Activated T-helper 9 cell treated with anti-CD3 and anti-CD28 coated beads, Interleukin-2, amount 50 U/mL, for 16 hours (primary cell): ENCODE measurements around the gene ALOX5.

ENCODE experiments used
- DNase-seq: peaks from one replicate; pipeline ENCODE4 v3.0.0-alpha.2; 2020; ENCODE audit warnings: low read depth

Gene ALOX5

DNA sequence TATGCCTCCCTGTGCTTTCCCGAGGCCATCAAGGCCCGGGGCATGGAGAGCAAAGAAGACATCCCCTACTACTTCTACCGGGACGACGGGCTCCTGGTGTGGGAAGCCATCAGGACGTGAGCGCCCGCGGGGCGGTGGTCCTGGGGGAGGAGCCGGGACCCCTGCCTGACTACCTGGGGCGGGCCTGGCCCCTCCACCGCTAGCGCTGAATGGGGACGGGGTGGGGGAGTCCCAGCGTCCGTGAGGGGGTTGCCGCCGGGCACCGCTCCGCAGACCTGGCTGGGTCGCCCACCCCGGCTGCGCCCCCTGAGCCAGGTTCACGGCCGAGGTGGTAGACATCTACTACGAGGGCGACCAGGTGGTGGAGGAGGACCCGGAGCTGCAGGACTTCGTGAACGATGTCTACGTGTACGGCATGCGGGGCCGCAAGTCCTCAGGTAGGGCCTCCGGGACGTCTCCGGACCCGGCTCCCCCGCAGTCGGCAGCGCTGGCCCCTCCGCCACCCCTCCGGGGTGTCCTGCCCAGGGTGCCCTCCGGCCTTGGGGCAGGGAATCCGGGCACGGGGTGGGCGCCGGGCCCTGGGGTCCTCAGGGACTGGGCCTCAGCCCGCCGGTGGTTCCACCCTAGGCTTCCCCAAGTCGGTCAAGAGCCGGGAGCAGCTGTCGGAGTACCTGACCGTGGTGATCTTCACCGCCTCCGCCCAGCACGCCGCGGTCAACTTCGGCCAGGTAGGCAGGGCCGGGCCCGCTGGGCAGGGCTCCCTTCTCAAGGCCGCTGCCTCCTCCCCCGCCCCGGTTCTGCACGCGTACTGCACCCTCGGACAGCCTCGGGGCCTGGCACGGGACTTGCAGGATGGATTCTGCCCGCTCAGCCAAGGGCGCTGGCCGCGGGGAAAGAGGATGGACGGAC, 69.3 kb downstream of the ALOX5 start:
- DNase-seq, result no peak

DNA sequence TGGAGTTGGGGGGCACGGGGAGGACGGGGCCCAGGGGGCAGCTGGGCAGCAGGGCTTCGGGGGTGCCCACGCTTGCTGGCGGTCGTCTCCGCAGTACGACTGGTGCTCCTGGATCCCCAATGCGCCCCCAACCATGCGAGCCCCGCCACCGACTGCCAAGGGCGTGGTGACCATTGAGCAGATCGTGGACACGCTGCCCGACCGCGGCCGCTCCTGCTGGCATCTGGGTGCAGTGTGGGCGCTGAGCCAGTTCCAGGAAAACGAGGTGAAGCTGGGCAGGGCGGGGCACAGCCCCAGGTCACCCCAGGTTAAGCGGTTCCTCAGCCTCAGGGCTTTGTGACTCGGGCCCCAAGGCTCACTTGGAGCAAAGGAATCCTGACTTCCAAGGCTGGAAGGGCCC, 70.0 kb downstream of the ALOX5 start:
- DNase-seq, result no peak

DNA sequence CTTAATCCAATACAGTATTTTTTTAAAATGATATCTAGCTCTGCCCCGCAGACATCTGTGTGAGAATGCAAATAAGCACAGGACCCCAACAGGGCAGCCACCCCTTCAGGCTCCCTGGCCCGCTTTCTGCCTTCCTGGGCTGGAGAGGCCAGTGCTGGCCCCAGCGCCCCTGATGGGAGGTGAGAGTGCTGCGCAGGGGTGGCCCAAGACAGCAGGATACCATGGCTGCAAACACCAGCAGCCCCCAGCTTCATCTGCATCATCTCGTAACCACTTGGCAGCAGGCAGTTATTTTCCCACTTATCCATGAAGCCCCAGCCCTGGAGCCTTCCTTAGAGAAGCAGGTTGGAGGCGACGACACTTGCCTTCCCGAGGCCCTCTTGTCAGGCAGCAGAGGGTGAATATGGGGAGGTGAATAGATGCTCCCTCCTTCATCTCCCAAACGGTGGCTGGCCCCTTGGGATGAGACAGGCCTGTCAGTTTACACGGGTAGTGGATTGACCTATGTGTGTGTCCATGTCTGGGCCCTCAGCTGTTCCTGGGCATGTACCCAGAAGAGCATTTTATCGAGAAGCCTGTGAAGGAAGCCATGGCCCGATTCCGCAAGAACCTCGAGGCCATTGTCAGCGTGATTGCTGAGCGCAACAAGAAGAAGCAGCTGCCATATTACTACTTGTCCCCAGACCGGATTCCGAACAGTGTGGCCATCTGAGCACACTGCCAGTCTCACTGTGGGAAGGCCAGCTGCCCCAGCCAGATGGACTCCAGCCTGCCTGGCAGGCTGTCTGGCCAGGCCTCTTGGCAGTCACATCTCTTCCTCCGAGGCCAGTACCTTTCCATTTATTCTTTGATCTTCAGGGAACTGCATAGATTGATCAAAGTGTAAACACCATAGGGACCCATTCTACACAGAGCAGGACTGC, 71.2 kb downstream of the ALOX5 start:
- DNase-seq, result no peak

DNA sequence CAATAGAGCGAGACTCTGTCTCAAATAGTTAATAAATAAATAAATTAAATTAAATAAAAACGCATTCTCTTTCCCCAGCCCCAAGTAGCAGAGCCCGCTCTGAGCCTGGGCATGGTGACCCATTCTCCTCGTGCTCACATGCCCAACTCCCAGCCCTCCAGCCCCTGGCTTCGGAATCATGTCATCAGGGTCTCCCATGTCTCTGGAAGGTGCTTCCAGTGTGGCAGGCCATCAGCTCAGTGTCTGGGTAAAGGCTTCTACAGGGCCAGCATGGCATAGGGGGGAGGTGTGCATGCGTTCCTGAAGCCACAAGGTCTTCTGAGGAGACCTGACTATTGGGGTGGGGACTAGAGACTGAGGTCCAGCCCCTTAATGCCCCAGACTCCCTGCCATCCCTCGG, 72.8 kb downstream of the ALOX5 start:
- no peak for DNase-seq

DNA sequence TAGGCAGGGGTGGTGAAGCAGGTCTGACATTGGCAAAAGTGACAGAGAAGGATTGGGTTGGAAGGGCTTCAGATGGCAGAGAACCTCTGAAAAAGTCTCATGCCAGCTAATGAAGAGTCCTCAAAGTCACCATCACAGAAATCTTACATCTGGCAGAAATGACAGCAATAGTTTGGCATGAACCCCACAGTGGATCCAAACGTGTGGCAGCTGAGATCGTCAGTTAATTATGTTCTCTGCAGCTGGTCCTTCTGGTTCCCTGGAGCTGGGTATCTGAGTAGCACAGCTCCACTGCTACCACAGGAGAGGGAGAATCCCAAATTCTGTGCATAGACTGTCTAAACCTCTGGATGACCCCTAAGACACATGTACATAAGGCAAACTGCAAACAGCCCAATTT, 73.4 kb downstream of the ALOX5 start:
- DNase-seq, result no peak

DNA sequence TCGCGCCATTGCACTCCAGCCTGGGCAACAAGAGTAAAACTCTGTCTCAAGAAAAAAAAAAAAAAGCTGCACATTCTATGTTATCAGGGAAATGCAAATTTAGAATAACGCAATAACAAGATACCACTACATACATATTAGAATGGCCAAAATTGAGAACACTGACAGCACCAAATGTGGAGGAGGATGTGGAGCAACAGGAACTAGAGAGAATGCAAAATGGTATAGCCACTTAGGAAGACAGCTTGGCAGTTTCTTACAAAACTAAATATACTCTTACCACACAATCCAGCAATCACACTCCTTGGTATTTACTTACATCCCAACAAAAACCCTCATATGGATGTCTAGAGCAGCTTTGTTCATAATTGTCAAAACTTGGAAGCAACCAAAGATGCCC, 76.8 kb downstream of the ALOX5 start:
- no peak for DNase-seq

DNA sequence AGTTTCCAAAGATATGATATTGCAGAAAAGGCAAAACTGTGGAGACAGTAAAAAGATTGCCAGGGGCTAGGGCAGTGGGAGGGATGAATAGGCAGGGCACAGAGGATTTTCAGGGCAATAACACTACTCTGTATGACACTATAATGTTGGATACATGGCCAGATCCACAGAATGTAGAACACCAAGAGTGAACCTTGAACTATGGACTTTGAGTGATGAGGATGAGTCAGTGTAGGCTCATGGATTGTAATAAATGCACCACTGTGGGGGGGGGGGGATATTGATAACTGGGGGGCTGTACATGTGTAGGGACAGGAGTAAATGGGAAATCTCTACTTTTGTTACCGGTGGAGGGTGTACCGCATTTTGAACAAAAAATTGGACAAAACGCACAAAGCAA, 77.4 kb downstream of the ALOX5 start:
- DNase-seq, result no peak

DNA sequence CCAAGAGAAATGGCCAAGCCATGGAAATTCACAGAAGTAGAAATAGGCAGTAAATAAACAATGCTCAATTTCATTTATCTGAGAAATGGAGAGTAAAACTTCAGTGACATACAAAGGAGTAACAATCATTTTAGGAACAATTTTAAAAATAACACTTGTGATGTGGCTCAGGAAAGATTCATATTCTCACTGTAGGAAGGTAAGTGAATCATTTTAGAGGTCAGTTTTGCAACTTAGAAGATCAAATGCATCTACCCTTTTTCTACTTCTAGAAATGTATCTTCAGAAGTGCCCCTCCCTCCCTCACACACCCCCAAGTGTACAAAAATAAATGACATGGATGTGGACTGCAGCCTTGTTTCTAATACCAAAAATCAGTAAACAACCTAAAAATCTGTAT, 78.3 kb downstream of the ALOX5 start:
- no peak for DNase-seq

DNA sequence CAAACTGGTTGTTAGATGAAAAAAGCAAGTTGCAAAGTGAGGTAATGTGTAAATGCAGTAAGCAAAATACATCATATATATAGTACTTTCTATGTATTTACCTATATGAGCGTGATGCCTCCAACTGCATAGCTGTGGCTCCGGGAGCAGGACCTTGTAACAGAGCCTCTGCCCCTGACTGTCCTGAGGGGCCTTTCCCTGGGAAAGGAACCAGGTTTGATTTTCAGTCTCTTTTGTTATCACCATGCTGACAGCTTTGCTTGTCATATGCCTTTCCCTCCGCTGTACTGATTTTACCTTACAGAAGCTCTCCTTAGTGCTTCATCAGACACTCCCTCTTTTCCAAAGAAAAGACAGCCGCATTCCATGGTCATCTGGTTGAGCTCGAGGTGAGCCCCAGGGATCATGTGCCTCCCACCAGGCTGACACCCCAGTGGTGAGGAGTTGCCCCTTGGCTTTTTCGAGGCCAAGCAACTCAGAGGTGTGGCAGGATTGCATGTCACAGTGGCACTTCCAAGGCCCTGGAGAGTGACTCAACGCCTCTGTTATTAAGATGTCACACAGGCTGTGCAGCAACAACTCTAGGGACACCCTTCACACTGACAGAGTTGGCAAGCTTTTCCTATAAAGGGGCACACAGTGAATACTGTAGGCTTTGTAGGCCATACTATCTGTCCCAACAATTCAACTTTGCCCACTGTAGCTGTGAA, 78.9 kb downstream of the ALOX5 start:
- DNase-seq, result no peak

DNA sequence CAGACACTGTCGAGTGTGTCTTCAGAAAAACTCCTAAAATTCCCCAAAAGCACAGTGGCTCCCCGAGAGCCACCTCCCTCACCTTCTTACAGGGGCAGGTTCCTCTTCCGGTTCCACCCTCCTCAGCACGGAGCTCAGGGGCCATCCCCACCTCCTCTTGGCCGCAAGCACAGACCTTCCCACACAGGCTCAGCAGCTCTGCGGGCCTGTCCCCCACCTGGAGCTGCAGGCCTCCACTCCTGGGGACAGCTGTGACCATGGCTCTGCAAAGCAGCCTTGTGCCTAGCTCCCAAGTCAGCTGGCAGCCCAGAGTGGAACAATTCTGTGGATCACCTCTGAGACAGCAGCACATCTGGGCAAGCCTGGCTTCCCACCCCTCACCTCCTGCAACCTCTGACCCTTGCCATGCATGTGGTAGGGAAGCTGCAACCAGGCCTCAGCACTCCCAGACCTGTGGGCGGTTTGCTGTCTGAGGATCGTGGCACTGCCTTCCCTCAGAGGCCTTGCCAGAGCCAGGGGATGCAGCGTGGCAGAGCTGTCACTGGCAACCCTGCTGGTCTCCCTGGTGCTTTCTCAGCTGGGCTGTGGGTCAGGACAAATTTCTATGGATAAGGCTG, 79.7 kb downstream of the ALOX5 start:
- DNase-seq, result no peak

DNA sequence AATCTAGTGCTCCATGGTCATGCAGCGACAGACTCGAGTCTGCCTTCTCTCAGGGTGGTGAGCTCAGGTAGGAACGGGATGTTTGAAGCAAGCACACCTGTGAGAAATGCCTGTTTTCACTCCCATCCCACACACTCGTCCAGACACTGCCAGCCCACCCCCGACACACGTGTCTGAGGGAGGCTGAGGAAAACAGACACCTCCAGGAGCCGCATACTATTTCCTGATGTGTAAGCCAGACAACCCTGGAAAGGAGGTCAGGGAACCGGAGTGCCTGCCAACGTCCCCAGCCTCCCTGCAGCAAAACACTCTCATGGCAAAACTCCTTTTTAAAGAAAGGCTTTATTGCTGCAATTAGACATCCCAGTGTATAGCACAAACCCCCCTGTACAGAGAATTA, 80.2 kb downstream of the ALOX5 start:
- DNase-seq, result no peak

DNA sequence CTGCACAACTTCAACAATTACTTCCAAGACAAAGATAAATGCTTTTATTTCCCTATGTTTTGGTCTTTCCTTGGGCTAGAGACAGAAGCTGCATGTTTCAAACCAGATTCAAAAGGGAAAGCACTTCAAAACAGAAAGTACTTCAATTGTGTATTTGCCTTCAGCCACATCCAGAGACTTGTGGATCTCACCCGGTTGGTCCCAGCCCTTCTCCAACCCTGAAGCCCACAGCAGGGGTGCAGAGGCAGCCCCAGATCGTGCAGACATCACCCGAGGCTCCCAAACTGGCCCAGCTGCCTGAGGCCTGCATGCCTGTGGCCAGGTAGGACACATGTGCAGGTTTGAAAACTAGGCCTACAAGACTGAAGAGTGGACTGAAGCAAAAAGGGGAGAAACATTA, 80.8 kb downstream of the ALOX5 start:
- DNase-seq, result no peak

DNA sequence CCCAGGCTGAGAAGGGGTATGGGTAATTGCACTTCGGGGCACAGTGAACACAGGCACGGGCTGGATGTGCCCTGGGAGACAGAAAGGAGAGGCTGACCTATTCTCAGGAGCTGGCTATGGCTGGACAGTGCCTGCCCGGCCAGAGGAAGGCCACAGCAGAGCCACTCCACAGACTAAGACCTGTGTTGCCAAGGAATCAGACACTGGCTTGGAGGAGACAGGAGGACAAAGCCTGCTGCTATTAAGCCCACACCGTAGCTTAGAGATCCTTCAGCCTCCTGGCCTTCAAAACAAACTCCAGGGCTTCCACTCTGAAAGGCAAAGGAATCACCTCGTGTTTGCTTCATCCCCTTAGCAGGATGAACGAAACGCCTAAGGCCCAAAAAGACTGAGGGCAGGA, 82.2 kb downstream of the ALOX5 start:
- no peak for DNase-seq

DNA sequence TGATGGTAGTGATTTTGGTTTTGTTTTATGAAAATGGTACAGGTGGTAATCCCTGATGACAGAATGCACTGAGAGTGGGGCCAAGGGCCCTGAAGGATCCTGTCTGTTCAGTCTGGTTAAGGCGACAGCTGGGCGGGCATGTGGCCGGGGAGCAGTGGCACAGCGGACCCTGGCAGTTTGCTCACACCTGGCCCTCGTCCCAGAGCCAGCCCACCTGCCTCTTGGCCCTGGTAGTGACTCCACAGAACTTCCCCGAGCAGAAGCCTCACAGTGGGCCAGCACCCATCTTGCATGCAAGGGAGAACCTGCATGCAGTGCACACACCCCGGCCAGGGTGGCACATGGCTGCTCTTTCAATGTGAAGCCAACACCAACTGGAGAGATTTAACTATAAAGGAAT, 82.8 kb downstream of the ALOX5 start:
- DNase-seq, result no peak

DNA sequence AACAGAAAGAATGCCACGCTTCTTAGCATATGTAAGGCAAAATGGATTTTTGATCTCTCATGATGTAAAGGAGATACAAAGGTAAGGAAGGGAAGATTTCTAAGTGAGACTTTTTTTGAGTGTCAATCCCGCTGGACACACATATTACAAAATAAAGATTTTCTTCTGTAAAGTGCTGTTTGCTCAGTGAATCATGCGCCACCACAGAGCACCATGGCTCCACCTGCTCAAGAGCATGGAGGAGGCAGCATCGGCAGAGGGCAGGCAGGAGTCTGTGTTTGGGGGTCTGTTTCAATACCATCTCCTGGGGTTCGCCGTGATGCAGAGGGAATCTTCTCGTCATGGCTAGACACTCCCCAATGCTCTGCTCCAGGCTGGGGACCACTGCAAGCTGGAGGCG, 83.5 kb downstream of the ALOX5 start:
- no peak for DNase-seq

DNA sequence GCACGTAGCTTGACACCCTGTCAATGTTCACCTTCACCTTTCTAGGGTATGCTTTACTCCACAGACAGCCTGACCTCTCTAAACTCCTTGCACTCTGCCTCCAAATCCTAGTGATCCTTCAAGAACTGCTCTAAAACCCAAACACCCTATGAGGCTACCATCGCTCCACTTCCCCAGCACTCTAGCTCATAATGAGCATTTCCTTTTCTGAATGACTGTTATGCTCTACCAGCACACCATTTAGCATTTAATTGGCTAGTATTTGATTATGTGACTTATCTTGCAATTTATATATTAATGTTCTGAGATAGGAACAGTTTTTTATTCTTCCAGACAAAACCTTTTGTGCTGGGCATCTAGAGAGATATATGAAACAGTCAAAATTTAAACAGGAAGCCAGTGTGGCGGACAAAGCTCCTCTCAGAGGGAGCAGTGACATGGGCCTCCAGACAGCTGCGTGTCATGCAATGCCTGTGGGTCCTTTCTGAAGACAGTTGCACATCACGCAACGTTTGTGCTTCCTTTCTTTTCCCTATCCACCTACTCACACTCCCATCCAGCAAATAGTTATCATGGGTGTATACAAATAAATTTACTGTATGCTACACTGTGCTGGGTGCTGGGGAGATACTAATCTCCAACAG, 86.3 kb downstream of the ALOX5 start:
- no peak for DNase-seq

DNA sequence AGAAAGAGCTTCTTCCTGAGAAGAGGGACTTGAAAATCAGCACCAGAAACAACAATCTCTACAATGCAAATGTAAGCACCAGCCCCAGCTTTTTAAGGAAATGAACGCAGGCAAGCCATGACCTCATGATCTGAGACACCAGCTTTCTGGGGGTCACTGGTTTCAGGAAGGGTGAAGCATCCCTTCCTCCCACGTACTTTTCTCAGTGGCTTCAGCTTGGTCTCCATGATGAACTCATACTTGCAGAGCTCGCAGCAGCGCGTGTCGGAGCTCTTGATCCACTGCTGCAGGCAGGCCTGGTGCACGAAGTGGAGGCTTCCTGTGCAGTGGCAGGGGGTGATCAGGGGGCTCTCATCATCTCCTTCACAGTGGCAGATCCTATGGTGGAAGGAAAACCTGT, 87.0 kb downstream of the ALOX5 start:
- DNase-seq, result no peak

DNA sequence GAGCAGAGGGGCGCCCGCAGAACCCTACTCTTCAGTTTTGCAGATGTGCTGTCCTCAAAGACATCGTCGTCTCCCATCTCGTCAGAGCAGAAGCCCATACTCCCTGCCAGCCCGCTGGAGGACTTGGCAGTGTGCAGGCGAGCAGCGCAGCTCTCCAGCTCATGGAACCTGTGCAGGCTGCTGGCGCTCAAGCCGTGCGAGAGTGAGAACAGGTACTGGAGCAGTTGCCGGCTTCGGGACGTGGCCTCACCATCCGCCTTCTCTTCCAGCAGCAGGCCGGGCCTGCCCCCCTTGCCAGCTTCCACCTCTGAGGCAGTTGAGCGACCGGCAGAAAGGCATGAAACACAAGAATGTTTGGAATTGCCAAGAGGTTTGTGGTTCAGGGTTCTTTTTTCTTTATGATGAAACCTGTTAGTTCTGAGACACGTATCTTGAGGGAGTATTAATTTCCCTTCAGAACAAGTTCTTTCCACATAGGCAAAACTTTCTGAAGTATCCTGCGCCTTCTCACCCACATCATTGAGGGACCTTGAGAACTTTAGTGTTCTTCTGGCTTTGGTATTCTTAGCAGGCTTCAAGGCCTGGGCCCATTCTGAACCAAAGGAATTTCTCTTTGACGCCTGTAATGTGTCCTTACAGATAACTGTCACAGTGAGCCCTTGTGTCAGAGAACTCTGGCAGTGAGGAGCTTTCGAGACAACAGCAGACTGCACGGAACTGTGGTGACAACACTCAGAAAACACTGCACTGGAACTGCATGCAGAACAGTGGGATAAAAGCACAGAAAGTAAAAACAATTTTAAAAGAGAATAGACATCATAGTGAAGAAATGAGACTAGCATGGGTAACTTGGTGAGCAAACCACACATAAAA, 89.5 kb downstream of the ALOX5 start:
- DNase-seq, result no peak

DNA sequence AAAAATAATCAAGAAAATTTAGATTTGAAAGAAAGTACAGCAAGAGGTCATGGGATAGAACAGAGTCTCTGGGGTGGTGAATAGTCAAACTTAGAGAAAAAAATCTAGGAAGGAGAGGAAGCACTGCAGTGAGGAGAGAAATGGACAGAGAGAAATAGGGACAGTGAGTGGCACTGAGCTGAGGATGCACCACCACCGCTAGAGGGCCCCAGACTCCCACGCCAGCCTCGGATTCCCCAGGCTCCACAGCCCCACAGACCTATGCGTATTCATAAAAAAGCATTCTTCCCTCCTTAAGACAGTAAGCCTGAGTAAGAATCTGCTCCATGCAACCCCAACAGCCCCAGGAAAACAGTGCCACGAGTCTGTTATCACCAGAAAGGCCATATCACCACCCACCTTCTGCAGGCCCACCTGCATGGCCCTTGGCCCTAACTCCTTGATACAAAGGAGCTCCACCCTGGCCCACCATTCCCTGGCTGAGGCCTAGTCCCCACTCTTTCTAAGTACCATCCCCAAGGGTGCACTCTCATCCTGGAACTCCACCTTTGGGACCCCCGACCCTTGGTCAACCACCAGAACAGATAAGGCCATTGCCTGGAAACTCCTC, 91.0 kb downstream of the ALOX5 start:
- DNase-seq, result peak; percentile 62

DNA sequence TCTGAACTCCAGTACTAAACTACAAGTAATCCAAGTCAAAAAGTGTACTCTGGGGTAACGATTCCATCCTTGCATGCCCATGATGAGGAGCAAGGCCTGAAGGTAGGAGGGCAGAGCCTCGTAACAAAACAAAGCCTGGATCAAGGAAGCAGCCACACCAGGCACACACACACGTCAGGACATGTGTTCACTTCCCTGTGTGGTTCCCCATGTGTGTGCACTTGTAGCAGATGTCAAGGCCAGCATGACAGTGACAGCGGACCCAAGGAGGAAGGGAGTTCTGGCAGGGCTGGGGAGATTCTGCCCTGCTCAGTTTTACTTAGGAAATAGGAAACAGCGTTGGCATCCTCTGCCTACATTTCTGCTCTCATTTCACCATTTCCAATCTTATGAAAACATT, 92.8 kb downstream of the ALOX5 start:
- no peak for DNase-seq
